ENCODE measurements around the gene FRY. TPM values are rescaled to one million over a fixed set of nuclear protein-coding genes. Genes with fewer than 3 reads are reported as not detected.

FRY gene
- total and polyA plus RNA-seq, 2 of the 13 experiments (the other 11 are each of a cell fraction or from before 2014, with no cell fraction given): 8.2 to 13.1 TPM

DNA sequence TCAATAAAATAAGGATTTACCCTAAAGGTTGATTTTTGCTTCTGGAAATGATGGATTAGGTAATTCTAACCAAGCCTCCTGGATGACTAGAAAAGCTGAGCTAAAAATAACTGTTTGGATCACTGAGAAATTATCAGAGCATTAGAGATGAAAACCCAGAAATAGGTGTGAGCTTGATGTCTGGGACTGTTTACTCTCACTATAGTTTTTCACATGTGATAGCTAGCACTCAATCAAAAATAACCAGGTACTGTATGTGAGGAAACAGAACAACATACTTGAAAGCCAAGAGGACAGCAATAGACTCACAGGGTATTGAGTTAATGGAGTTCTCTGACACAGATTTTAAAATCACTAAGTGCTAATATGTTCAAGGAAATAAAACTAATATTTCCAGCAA is 274.1 kb downstream of the FRY start:
- no peak overlapping the region for H2AFZ ChIP-seq (ENCODE audit: low read length)
- no peaks in the 10 kb centered on the region for H3K79me2 ChIP-seq (ENCODE audit: insufficient read depth, low read length)
- H3K27me3 ChIP-seq (ENCODE audit: control insufficient read depth in 1 of 2, insufficient read depth in 2 of 2, low read length in 2 of 2): no peaks in the 10 kb centered on the region
- ATAC-seq (no peak), DNase-seq (ENCODE audit: low spot score) (no peak), FAIRE-seq (no peak)
- ChIA-PET POLR2A (interaction anchor here (1.0 to 1.8 kb wide), 3 partner anchors 10 to 59 kb away, joined by 3 to 7 read pairs (median 6); partner anchors contain the start of genes BRCA2 and ZAR1L), CTCF (ENCODE audit: low intra/inter-chr PET ratio, low total read pairs) (no interaction called here)
- H3K4me2 ChIP-seq (ENCODE audit: low read depth, low read length): no peak overlapping the region
- no peaks in the 10 kb centered on the region for H3K9me3 ChIP-seq (ENCODE audit: low read length)
- H3K4me3 ChIP-seq (replicated peaks in 1 of 3; ENCODE audit: insufficient read depth in 1 of 3, low read depth in 2 of 3, low read length in 3 of 3): no peak overlapping the region
- in situ Hi-C loops (cut with HindIII; ENCODE audit: extremely low pct_ligation_motif_present, low pct_unique_long_range_greater_than_20kb) (no loop called here), intact Hi-C loops (cut with micrococcal nuclease; ENCODE audit: unreplicated experiment) (no loop called here)
- H3K27ac ChIP-seq (ENCODE audit: extremely low read length, insufficient read depth, low read length): no peak overlapping the region
- no TSS peak for BruUV-seq (replicated peaks)
- no peaks in the 10 kb centered on the region for H3K36me3 ChIP-seq (replicated peaks in 1 of 2; ENCODE audit: control insufficient read depth in 1 of 2, insufficient read depth in 2 of 2, low read length in 2 of 2)
- no peak overlapping the region for H3K9ac ChIP-seq (ENCODE audit: insufficient read depth, low read depth, low read length)
- H4K20me1 ChIP-seq (ENCODE audit: insufficient read depth, low read length): no peaks in the 10 kb centered on the region
- peaks cover 31% of the 10 kb centered on the region for H3K4me1 ChIP-seq (ENCODE audit: insufficient read depth, low read length)
- TF ChIP-seq, protein P1, sequence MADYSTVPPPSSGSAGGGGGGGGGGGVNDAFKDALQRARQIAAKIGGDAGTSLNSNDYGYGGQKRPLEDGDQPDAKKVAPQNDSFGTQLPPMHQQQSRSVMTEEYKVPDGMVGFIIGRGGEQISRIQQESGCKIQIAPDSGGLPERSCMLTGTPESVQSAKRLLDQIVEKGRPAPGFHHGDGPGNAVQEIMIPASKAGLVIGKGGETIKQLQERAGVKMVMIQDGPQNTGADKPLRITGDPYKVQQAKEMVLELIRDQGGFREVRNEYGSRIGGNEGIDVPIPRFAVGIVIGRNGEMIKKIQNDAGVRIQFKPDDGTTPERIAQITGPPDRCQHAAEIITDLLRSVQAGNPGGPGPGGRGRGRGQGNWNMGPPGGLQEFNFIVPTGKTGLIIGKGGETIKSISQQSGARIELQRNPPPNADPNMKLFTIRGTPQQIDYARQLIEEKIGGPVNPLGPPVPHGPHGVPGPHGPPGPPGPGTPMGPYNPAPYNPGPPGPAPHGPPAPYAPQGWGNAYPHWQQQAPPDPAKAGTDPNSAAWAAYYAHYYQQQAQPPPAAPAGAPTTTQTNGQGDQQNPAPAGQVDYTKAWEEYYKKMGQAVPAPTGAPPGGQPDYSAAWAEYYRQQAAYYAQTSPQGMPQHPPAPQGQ (CRISPR knock-in tag; IDR thresholded peaks at IDR 0.05; ENCODE audit: borderline replicate concordance): no peak
- TF ChIP-seq ZNF563 (CRISPR knock-in tag; IDR thresholded peaks at IDR 0.05): no peak
- no peak for TF ChIP-seq ZNF343 (CRISPR knock-in tag; IDR thresholded peaks at IDR 0.05)
- TF ChIP-seq ZSCAN30 (CRISPR knock-in tag; IDR thresholded peaks at IDR 0.05): no peak
- no peak for TF ChIP-seq CHCHD3 (CRISPR knock-in tag; IDR thresholded peaks at IDR 0.05)
- TF ChIP-seq ZNF496 (CRISPR knock-in tag; IDR thresholded peaks at IDR 0.05; ENCODE audit: insufficient replicate concordance): no peak
- TF ChIP-seq TOE1 (CRISPR knock-in tag; IDR thresholded peaks at IDR 0.05): no peak
- TF ChIP-seq, protein P2, sequence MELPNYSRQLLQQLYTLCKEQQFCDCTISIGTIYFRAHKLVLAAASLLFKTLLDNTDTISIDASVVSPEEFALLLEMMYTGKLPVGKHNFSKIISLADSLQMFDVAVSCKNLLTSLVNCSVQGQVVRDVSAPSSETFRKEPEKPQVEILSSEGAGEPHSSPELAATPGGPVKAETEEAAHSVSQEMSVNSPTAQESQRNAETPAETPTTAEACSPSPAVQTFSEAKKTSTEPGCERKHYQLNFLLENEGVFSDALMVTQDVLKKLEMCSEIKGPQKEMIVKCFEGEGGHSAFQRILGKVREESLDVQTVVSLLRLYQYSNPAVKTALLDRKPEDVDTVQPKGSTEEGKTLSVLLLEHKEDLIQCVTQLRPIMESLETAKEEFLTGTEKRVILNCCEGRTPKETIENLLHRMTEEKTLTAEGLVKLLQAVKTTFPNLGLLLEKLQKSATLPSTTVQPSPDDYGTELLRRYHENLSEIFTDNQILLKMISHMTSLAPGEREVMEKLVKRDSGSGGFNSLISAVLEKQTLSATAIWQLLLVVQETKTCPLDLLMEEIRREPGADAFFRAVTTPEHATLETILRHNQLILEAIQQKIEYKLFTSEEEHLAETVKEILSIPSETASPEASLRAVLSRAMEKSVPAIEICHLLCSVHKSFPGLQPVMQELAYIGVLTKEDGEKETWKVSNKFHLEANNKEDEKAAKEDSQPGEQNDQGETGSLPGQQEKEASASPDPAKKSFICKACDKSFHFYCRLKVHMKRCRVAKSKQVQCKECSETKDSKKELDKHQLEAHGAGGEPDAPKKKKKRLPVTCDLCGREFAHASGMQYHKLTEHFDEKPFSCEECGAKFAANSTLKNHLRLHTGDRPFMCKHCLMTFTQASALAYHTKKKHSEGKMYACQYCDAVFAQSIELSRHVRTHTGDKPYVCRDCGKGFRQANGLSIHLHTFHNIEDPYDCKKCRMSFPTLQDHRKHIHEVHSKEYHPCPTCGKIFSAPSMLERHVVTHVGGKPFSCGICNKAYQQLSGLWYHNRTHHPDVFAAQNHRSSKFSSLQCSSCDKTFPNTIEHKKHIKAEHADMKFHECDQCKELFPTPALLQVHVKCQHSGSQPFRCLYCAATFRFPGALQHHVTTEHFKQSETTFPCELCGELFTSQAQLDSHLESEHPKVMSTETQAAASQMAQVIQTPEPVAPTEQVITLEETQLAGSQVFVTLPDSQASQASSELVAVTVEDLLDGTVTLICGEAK (IDR thresholded peaks at IDR 0.05): no peak
- TF ChIP-seq, protein P2 (CRISPR knock-in tag; IDR thresholded peaks at IDR 0.05): no peak

Measured in HepG2 (cell line).